ENCODE measurements around the gene RPS29.

RPS29 gene

GRCh38 chr14:49549446-49549845 is 36.7 kb downstream of the RPS29 start:
- DNase-seq = no peak

- DNase-seq = no peak
These were observed 39.4 kb downstream of the RPS29 start for GRCh38 chr14:49546766-49547165.

- no peak for DNase-seq
These were observed 40.5 kb downstream of the RPS29 start for GRCh38 chr14:49545716-49546115.

- no peak for DNase-seq
These were observed 41.1 kb downstream of the RPS29 start for GRCh38 chr14:49545071-49545470.

GRCh38 chr14:49541049-49541448 is 45.1 kb downstream of the RPS29 start:
- no peak for DNase-seq

- no peak for DNase-seq
These were observed 47.3 kb downstream of the RPS29 start for GRCh38 chr14:49538852-49539251.
